Loucy (cell line): ENCODE results near the gene ACSF3.
"Not testable (repeated sequence)": the region's sequence is repeated elsewhere in the genome, so short reads cannot be mapped to it uniquely, and the experiment has no call there.

Experiments used
- H2AFZ ChIP-seq: fragments of 200-600 bp; sonication (generic); 2 replicates; pipeline ENCODE4 v1.6.0; 2016; ENCODE audit warnings: antibody characterized with exemption, mild to moderate bottlenecking, low read length, moderate library complexity
- H3F3A ChIP-seq: fragments of 200-600 bp; 2 replicates; pipeline ENCODE4 v1.6.0; 2016; ENCODE audit warnings: antibody characterized with exemption, low read depth, mild to moderate bottlenecking
- H3K27me3 ChIP-seq: fragments of 200-600 bp; sonication (generic); 2 replicates; pipeline ENCODE4 v1.6.1; 2014; ENCODE audit warnings: low read length, mild to moderate bottlenecking; ENCODE audit not compliant: insufficient read depth, poor library complexity, severe bottlenecking
- H3K36me3 ChIP-seq: fragments of 200-600 bp; sonication (generic); 2 replicates; pipeline ENCODE4 v1.6.1; 2016; ENCODE audit warnings: low read length; ENCODE audit not compliant: insufficient read depth
- H3K4me1 ChIP-seq: fragments of 200-600 bp; sonication (generic); 2 replicates; pipeline ENCODE4 v1.5.1; 2014; ENCODE audit warnings: low read length, mild to moderate bottlenecking; ENCODE audit not compliant: insufficient read depth, poor library complexity, severe bottlenecking
- H3K4me2 ChIP-seq: fragments of 200-600 bp; sonication (generic); 2 replicates; pipeline ENCODE4 v1.6.0; 2014; ENCODE audit warnings: antibody characterized with exemption, low read length, low read depth, mild to moderate bottlenecking; ENCODE audit not compliant: poor library complexity, severe bottlenecking
- H3K4me3 ChIP-seq: fragments of 200-600 bp; sonication (generic); 2 replicates; pipeline ENCODE4 v1.5.1; 2014; ENCODE audit warnings: low read length, mild to moderate bottlenecking, mixed read lengths; ENCODE audit not compliant: poor library complexity, severe bottlenecking
- H3K79me2 ChIP-seq: fragments of 200-600 bp; sonication (generic); 2 replicates; pipeline ENCODE4 v1.6.1; 2014; ENCODE audit warnings: low read length; ENCODE audit not compliant: insufficient read depth
- H3K9ac ChIP-seq: fragments of 200-600 bp; sonication (generic); 2 replicates; pipeline ENCODE4 v1.6.0; 2014; ENCODE audit warnings: mild to moderate bottlenecking, low read depth, low read length, moderate library complexity; ENCODE audit not compliant: poor library complexity, severe bottlenecking
- H3K9me2 ChIP-seq: fragments of 200-600 bp; sonication (generic); replicated peaks from 2 replicates; pipeline ENCODE4 v1.6.1; 2016; ENCODE audit warnings: low read depth, low read length, mixed read lengths
- H3K9me3 ChIP-seq: fragments of 200-600 bp; sonication (generic); 2 replicates; pipeline ENCODE4 v1.6.1; 2014; ENCODE audit warnings: mild to moderate bottlenecking, antibody characterized with exemption, low read length, low read depth; ENCODE audit not compliant: insufficient read depth
- H4K20me1 ChIP-seq: fragments of 200-600 bp; sonication (generic); 2 replicates; pipeline ENCODE4 v1.6.0; 2014; ENCODE audit warnings: antibody characterized with exemption, low read length, mild to moderate bottlenecking; ENCODE audit not compliant: insufficient read depth, poor library complexity, severe bottlenecking
- EZH2phosphoT487 ChIP-seq: fragments of 200-600 bp; IDR thresholded peaks from 2 replicates; pipeline ENCODE4 v1.6.1; 2018; ENCODE audit warnings: antibody characterized with exemption, mild to moderate bottlenecking, moderate library complexity, borderline replicate concordance
- TF ChIP-seq, protein P1 (sequence below): fragments of 200-600 bp; sonication (generic); conservative IDR thresholded peaks from 2 replicates; pipeline ENCODE4 v1.5.1; 2014; ENCODE audit warnings: mild to moderate bottlenecking, antibody characterized with exemption, low read length

Gene ACSF3

DNA sequence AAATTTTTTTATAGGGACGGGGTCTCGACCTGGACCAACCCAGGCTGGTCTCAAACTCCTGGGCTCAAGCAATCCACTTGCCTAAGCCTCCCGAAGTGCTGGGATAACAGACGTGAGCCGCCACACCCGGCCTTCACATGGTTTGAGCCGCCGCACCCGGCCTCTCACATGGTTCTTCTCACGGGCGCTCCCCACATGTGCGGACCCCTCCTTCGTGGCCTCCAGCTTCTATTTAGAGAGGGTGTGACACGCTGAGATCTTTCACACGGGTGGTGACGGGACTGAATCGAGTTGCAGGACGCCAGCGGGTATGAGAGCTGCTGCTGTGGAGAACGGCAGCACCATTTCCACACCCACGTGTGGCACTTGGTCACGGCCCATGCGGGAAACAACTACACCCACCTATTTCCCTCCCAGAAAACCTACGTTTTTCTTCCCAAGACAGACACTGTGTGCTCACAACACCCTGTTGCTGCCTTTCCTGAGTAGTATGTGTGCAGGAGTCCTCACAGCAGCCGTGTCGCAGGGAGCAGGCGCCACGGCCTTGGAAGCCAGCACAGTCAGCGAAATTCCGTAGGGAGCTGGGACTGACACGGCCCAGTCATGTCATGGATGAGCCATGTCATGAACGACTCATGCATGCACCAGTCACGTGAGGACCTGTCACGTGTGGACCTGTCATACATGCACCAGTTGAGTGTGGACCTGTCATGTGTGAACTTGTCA lies 20.1 kb upstream of the ACSF3 start:
- Histone ChIP-seq H3K4me3 (no peak overlapping the region), H2AFZ (no peak overlapping the region), H3K9me2 (no peaks in the 10 kb centered on the region)

GRCh38 chr16:89074072-89074674 lies 19.5 kb upstream of the ACSF3 start:
- not testable (repeated sequence) for H3K27me3 ChIP-seq, H3K36me3 ChIP-seq, H3K9me3 ChIP-seq, H3F3A ChIP-seq, H3K4me3 ChIP-seq, H3K79me2 ChIP-seq, H2AFZ ChIP-seq, H3K9me2 ChIP-seq, H3K4me1 ChIP-seq, H4K20me1 ChIP-seq, H3K9ac ChIP-seq, H3K4me2 ChIP-seq

More for the DNA sequence above, 20.1 kb upstream of the ACSF3 start:
- no peak overlapping the region for H3K4me2 ChIP-seq
- H3K4me1 ChIP-seq: no peaks in the 10 kb centered on the region
- no peaks in the 10 kb centered on the region for H4K20me1 ChIP-seq
- no peaks in the 10 kb centered on the region; the same call in 1 of the 2 replicates for H3K9me3 ChIP-seq
- no peaks in the 10 kb centered on the region for H3K36me3 ChIP-seq
- H3K9ac ChIP-seq: no peak overlapping the region
- no peaks in the 10 kb centered on the region for H3K79me2 ChIP-seq
- no peaks in the 10 kb centered on the region for H3K27me3 ChIP-seq
- H3F3A ChIP-seq: no peaks in the 10 kb centered on the region
- TF ChIP-seq, protein P1, sequence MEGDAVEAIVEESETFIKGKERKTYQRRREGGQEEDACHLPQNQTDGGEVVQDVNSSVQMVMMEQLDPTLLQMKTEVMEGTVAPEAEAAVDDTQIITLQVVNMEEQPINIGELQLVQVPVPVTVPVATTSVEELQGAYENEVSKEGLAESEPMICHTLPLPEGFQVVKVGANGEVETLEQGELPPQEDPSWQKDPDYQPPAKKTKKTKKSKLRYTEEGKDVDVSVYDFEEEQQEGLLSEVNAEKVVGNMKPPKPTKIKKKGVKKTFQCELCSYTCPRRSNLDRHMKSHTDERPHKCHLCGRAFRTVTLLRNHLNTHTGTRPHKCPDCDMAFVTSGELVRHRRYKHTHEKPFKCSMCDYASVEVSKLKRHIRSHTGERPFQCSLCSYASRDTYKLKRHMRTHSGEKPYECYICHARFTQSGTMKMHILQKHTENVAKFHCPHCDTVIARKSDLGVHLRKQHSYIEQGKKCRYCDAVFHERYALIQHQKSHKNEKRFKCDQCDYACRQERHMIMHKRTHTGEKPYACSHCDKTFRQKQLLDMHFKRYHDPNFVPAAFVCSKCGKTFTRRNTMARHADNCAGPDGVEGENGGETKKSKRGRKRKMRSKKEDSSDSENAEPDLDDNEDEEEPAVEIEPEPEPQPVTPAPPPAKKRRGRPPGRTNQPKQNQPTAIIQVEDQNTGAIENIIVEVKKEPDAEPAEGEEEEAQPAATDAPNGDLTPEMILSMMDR: no peak
- no peak for TF ChIP-seq EZH2phosphoT487

GRCh38 chr16:89074803-89075688 lies 18.6 kb upstream of the ACSF3 start:
- Histone ChIP-seq H3K9me2 (no peaks in the 10 kb centered on the region), H3K79me2 (no peaks in the 10 kb centered on the region), H3K4me1 (no peaks in the 10 kb centered on the region), H3K9me3 (no peaks in the 10 kb centered on the region; the same call in 1 of the 2 replicates), H4K20me1 (no peaks in the 10 kb centered on the region), H3K4me3 (no peak overlapping the region), H3K4me2 (no peak overlapping the region), H2AFZ (no peak overlapping the region), H3K36me3 (no peaks in the 10 kb centered on the region), H3K27me3 (no peaks in the 10 kb centered on the region), H3F3A (no peaks in the 10 kb centered on the region), H3K9ac (no peak overlapping the region)
- no peak for TF ChIP-seq EZH2phosphoT487
- TF ChIP-seq, protein P1: no peak
